ENCODE data around the gene DNAJC13. TPM values are rescaled to one million over a fixed set of nuclear protein-coding genes. Genes with fewer than 3 reads are reported as not detected.
A peak's percentile ranks its signal among the peaks of the same experiment; 100 is the strongest.
"Not testable (repeated sequence)": the region's sequence is repeated elsewhere in the genome, so short reads cannot be mapped to it uniquely, and the experiment has no call there.

The DNAJC13 gene
- total RNA-seq (10 to 100 TPM; 29.2 to 39.9 (median 30.3) TPM), polyA plus RNA-seq (10 to 100 TPM; 10.3 to 19.1 TPM)
- long read RNA-seq, donor 1, partial matches to known transcripts = 3 of 6 reads
- long read RNA-seq, donor 1, other reads (novel, unspliced or antisense) = 3 of 6 reads
- long read RNA-seq, donor 2, full-length matches to known transcripts = 2 of 12 reads
- long read RNA-seq, donor 2, partial matches to known transcripts = 10 of 12 reads
- long read RNA-seq, donor 2, other reads (novel, unspliced or antisense) = 0 of 12 reads
- long read RNA-seq, donor 3, full-length matches to known transcripts = 1 of 20 reads
- long read RNA-seq, donor 3, partial matches to known transcripts = 18 of 20 reads
- long read RNA-seq, donor 3, other reads (novel, unspliced or antisense) = 1 of 20 reads

DNA sequence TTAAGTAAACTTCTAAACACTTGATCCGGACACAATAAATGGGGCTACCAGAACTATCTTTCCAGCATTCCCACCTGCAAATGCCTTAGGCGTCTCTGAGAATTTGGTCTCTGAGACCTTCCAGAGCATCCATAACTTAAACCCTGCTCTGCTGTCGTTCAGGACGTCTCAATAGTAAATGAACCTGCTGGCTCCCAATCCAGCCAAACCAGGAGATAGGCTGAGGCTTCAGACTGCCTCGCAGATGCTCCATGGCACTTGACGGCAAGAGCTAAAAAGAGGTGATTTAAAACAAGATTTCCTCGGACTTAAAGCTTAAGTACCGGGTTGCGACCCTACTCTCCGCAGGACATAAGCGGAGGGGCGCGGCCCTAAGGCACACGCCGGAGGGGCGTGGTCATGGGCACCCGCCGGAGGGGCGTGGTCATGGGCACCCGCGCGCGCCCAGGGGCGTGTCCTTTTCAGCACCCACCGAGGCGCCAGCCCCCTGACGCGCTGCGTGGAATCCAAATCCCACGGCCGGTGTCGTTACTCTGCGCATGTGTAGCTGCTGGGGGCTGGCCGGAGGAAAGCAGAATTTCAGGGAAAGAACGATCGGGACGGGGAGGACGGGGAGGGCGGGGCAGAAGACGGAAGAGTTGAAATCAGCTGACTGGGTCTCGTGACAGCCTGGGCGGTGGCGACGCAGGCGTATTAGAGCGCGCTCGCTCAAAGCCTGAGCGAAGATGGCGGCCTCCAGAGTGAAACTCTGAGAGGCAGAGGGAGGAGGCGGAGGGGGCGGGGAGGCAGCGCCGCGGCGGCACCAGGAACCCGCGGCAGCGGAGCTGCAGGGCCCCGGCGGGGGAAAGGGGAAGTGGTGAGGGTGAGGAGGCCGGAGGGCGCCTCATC is at the start of gene DNAJC13:
Gene DNAJC13, plus strand, starts transcription at position 696 of the 888 bp plus-strand sequence. CDS start 17,049 bp downstream, outside the sequence.
- DNase-seq = peak; percentile 92 to 95 (median 93)
- no peaks in the 10 kb centered on the region for H3K36me3 ChIP-seq
- H3K4me3 ChIP-seq = peak within 1 kb of the TSS; percentile 86
- TF ChIP-seq POLR2A (IDR thresholded peaks at IDR 0.05) (peak; percentile 42), CTCF (IDR thresholded peaks at IDR 0.05) (no peak)
- H3K27me3 ChIP-seq = no peaks in the 10 kb centered on the region
- intact Hi-C loops (cut with DNase I) = no loop called here
- no peaks in the 10 kb centered on the region for H3K9me3 ChIP-seq
- no peaks in the 10 kb centered on the region for H3K4me1 ChIP-seq (ENCODE audit: insufficient read depth)
- peak within 1 kb of the TSS; percentile 47 to 78 for H3K27ac ChIP-seq
- WGBS, 3 donors = 1% methylated on average over 48 to 63 of the region's 63 CpGs

DNA sequence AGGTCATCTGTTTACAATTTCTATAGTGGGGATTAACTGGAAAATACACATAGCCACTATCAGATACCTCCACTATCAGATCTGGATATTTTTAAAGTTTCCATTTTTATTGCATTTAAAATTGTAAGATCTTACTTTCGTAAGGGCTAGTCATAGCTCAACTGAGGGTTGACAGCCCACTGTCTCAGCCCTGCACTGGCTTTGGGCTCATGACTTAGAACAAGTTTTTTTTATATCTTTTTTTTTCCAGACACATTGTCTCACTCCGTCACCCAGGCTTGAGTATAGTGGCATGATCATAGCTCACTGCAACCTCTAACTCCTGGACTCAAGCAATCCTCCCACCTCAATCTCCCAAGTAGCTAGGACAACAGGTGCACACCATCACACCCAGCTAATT is 48.8 kb upstream of the DNAJC13 start:
- intact Hi-C loops (cut with DNase I) = no loop called here
- Histone ChIP-seq H3K27ac (no peak overlapping the region), H3K36me3 (no peaks in the 10 kb centered on the region), H3K4me3 (no peak overlapping the region), H3K27me3 (no peaks in the 10 kb centered on the region), H3K9me3 (no peaks in the 10 kb centered on the region), H3K4me1 (ENCODE audit: insufficient read depth) (no peaks in the 10 kb centered on the region)
- no peak for DNase-seq
- 92 to 96% (median 92%) methylated on average over 2 of the region's 2 CpGs for WGBS, 3 donors
- TF ChIP-seq CTCF (IDR thresholded peaks at IDR 0.05) = no peak
- no peak for TF ChIP-seq POLR2A (IDR thresholded peaks at IDR 0.05)
- TF ChIP-seq EP300 (IDR thresholded peaks at IDR 0.05) = no peak

- no peak overlapping the region for H3K27ac ChIP-seq
- H3K9me3 ChIP-seq = no peaks in the 10 kb centered on the region
- DNase-seq = no peak
- no peaks in the 10 kb centered on the region for H3K4me1 ChIP-seq (ENCODE audit: insufficient read depth)
- H3K4me3 ChIP-seq = no peak overlapping the region
- intact Hi-C loops (cut with DNase I) = no loop called here
- no peak for TF ChIP-seq CTCF (IDR thresholded peaks at IDR 0.05)
- no peak for TF ChIP-seq EP300 (IDR thresholded peaks at IDR 0.05)
- no peaks in the 10 kb centered on the region for H3K36me3 ChIP-seq
- no peaks in the 10 kb centered on the region for H3K27me3 ChIP-seq
Observed at GRCh38 chr3:132368962-132369361, 48.3 kb upstream of the DNAJC13 start.

DNA sequence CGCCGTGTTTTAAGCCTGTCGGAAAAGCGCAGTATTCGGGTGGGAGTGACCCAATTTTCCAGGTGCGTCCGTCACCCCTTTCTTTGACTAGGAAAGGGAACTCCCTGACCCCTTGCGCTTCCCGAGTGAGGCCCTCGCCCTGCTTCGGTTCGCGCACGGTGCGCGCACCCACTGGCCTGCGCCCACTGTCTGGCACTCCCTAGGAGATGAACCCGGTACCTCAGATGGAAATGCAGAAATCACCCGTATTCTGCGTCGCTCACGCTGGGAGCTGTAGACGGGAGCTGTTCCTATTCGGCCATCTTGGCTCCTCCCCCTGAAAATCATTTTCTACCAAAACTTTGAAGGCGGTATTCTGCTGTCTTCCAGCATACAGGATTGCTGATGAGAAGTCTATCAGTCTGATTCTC is 40.4 kb upstream of the DNAJC13 start:
- WGBS, 3 donors = 82 to 93% (median 85%) methylated on average over 25 of the region's 25 CpGs
- intact Hi-C loops (cut with DNase I); H3K36me3 ChIP-seq; H3K27ac ChIP-seq; H3K9me3 ChIP-seq; H3K4me1 ChIP-seq (ENCODE audit: insufficient read depth); H3K4me3 ChIP-seq; H3K27me3 ChIP-seq; DNase-seq: not testable (repeated sequence)
